Hepatocyte (in vitro differentiated cells): Measurements from ENCODE around the gene ENAH.

Experiments used
- EZH2 ChIP-seq: fragments of 200-600 bp; sonication (generic); IDR thresholded peaks from 2 replicates; pipeline ENCODE4 v1.6.1; 2016; ENCODE audit warnings: antibody characterized with exemption, mild to moderate bottlenecking, borderline replicate concordance
- TF ChIP-seq, protein P1 (sequence below): fragments of 200-600 bp; sonication (generic); IDR thresholded peaks from 2 replicates; pipeline ENCODE4 v1.5.1; 2016; ENCODE audit warnings: antibody characterized with exemption, mild to moderate bottlenecking; ENCODE audit not compliant: poor library complexity

- TF ChIP-seq EZH2 = no peak
- TF ChIP-seq, protein P1, sequence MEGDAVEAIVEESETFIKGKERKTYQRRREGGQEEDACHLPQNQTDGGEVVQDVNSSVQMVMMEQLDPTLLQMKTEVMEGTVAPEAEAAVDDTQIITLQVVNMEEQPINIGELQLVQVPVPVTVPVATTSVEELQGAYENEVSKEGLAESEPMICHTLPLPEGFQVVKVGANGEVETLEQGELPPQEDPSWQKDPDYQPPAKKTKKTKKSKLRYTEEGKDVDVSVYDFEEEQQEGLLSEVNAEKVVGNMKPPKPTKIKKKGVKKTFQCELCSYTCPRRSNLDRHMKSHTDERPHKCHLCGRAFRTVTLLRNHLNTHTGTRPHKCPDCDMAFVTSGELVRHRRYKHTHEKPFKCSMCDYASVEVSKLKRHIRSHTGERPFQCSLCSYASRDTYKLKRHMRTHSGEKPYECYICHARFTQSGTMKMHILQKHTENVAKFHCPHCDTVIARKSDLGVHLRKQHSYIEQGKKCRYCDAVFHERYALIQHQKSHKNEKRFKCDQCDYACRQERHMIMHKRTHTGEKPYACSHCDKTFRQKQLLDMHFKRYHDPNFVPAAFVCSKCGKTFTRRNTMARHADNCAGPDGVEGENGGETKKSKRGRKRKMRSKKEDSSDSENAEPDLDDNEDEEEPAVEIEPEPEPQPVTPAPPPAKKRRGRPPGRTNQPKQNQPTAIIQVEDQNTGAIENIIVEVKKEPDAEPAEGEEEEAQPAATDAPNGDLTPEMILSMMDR = no peak
Measured at GRCh38 chr1:225645194-225645895, 7.6 kb downstream of the ENAH start.
